Measurements from ENCODE around the gene WDPCP.

GRCh38 chr2:63503818-63504217 lies 84.5 kb downstream of the WDPCP start:
- TF ChIP-seq CTCF (IDR thresholded peaks at IDR 0.05) (no peak), POLR2A (IDR thresholded peaks at IDR 0.05) (no peak), POLR2AphosphoS5 (IDR thresholded peaks at IDR 0.05) (no peak), EP300 (IDR thresholded peaks at IDR 0.05) (no peak)
